Right ventricle myocardium inferior (tissue), 1 donor: ENCODE results near the gene CDPF1. TPM values are rescaled to one million over a fixed set of nuclear protein-coding genes. Genes with fewer than 3 reads are reported as not detected.
A peak's percentile ranks its signal among the peaks of the same experiment; 100 is the strongest.
"Not testable (repeated sequence)": the region's sequence is repeated elsewhere in the genome, so short reads cannot be mapped to it uniquely, and the experiment has no call there.

Experiments used
- ATAC-seq: fragments of 200-7000 bp; cut with Tn5 transposase; one replicate; pipeline ENCODE4 v1.9.1; 2020; ENCODE audit warnings: mild to moderate bottlenecking, moderate library complexity
- DNase-seq: peaks from one replicate; pipeline ENCODE4 v3.0.0; 2021; ENCODE audit errors: missing footprints
- intact Hi-C: fragments of 100-400 bp; cut with DNase I; formaldehyde crosslinking; loops from one replicate; pipeline ENCODE4 v1.11.0; 2022
- total RNA-seq: library from RNA; stranded (reverse); fragmentation: NEBNext Ultra II Directional; extraction: Animal tissue kit (Norgen Biotek cat#: 25700); gene quantifications from one replicate; pipeline ENCODE4 v1.2.1, GENCODE V29; 2021
- donor health status: DM: no; HTN: yes; CAD: no; lungs with severe emphysema.

Gene CDPF1
- total RNA-seq, 1 donor from 2014 or later, result 6.2 TPM

DNA sequence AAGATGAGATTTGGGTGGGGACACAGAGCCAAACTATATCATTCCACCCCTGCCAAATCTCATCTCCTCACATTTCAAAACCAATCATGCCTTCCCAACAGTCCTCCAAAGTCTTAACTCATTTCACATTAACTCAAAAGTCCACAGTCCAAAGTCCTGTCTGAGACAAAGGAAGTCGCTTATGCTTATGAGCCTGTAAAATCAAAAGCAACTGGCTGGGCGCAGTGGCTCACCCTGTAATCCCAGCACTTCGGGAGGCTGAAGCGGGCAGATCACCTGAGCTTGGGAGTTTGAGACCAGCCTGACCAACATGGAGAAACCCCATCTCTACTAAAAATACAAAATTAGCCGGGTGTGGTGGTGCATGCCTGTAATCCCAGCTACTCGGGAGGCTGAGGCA, 14.4 kb upstream of the CDPF1 start:
- intact Hi-C loops, DNase-seq, ATAC-seq: not testable (repeated sequence)

DNA sequence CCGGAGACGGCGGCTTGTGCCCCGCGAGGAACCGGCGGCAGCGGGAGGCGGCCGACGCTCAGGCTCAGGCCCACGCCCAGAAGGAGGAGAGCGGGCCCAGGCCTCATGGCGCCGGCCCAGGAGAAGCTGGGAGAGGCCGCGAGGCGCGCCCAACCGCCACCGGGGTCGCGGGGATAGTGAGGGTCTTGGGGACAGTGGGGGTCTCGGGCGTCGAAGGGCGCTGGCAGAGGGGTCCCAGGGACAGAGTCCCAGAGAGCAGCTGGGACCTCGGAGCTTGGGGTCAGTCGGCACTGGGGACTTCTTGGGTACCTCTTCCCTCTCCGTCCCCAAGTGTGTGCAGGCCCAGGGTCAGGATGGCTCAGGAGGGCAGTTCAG, 13.1 kb upstream of the CDPF1 start, which contains the start of gene PKDREJ:
Gene PKDREJ (minus strand): TSS at position 128 of the 375 bp plus-strand sequence. CDS start 21 bp downstream, at position 107.
- intact Hi-C loops, result no loop called here
- DNase-seq, result no peak
- ATAC-seq, result no peak

DNA sequence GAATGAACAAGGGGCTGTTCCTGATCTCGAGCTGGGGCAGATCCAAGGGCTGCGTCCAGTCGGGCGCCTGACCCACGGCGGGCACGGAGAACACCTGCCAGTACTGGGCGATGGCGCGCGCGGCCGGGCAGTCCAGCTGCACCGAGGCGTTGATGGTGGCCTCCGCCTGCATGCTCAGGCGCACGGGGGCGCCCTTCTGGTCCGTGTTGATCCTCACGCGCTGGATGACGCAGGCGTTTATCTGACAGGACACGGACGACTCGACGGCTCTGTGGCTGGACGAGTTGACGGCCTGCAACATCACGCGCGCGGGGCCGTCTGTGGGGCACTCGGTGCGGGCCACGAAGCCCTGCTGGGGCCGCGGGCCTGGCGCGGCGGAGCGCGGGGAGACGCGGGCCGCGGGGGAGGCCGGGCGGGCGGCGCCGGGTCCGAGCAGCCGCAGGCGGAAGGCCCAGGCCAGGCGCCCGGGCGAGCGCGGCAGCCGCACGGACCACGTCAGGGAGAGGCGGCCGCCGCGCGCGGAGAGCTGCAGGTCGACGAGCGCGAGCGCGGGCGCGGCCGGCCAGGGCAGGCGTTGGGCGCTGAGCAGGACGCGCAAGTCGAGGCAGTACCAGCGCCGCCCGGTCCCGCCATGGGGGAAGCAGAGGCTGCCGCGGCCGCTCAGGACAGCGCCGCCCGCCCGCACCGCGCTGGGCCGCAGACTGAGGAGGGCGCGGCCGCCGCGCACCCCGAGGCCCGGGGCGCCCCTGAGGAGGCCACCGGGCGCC, 12.5 kb upstream of the CDPF1 start:
- ATAC-seq, result peak; percentile 54
- peak; percentile 90 for DNase-seq
- intact Hi-C loops, result no loop called here

DNA sequence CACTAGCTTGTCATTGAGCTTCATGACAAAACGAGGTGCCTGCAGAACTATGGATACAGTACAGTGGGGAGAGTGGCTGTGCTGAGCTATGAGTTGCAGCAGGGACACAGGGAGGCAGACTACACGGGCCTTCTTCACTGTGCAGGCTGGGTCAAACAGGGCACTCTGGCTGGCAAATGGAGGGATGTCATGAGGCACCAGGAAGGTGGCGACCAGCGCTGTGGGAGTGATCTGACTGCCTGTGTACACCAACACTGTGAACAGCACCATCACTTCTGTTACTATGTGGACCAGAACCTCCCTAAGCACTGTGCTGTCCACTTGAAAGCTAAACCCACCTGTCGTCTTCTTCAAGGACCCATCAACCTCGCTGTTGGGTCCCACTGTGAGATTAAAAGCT, 9.9 kb upstream of the CDPF1 start:
- DNase-seq (no peak), ATAC-seq (no peak)
- intact Hi-C loops, result no loop called here

DNA sequence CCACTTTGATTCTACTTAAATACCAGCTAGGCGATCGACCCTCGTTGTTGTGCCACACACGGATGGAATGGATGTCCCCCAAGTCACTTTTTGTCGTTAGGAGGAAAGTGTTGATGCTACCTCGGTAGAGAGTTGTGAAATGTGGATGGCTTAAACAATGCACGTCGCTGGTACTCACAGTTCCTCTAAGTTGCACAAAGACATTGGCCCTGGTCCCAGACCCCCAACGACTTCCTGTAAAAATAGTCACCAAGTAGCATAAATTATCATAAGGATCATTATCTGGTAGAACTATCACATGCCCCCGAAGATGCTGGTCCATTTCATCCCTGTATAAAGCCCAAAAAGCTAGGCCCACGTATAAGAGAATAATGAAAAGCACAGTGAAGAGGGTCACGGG, 9.3 kb upstream of the CDPF1 start:
- intact Hi-C loops, result no loop called here
- DNase-seq (no peak), ATAC-seq (no peak)

DNA sequence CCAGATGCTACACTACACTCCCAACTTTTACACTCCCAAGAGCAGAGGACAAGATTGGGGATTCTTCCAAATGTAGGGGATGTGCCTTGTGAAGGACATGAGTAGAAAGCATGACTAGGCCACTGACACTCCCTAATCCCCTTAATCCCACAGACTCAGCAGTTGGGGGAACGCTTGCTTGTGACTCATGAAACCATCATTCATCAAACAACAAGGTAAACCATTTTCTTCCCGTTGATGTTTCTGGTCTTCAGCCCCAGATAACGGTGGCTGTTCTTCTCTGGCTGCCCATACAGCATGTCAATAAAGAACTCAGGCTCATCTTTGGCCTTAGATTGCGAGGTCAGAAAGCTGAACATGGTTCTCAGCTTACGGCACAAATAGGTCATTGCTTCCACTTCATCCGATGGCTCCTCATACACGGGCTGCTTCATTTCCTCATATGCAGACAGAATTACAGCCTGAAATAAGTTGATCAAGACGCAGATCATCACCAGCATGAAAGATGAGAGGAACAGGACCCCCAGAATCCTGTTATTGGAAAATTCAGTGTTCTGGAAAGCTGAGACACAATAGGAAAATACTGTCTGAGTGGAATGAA, 6.4 kb upstream of the CDPF1 start:
- DNase-seq (no peak), ATAC-seq (no peak)
- intact Hi-C loops, result no loop called here

DNA sequence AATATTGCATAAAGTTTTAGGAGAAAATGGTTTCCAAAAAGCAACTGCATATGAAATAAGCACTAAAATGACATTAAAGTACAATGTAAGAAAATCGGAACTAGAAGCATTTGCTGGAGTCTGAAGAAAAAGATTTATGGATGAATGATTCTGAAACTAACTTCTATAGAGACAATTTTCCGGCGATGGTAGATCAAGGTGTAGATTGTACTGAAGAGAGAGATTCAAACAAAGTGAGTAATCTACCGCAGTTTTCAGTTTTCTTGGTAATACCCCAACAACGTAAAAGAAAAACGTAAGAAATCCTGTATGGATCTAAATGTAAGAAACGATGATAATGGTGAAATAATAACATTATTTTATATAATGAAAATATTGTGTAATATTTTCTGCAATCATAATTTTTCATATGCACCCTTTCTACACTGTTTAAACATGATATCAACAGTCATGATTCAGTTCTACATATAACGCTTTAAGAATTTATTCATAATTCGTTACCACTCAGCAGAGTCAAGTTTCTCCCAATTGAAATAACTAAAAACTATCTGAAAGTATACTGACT, 1.8 kb upstream of the CDPF1 start:
- DNase-seq (no peak), ATAC-seq (no peak)
- intact Hi-C loops, result no loop called here

DNA sequence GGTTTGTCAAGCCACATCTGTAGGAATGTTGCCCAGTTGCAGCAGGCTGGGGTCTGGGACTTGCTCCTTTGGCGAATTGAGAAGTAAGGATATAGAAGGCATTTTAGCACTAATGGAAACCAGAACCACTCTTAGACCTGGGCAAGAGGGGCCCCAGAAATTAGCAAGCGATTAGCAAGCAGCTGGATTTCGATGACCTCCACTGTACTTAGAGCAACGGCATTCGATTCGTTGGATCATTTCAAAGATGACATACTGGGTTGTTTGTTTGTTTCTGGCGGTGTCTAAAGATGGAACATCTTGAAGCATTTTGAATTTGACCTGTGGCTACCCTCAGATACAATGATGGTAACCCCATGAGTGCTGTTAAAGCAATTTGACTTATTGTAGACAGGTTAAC, 1.2 kb upstream of the CDPF1 start:
- intact Hi-C loops, result no loop called here
- no peak for ATAC-seq
- no peak for DNase-seq

DNA sequence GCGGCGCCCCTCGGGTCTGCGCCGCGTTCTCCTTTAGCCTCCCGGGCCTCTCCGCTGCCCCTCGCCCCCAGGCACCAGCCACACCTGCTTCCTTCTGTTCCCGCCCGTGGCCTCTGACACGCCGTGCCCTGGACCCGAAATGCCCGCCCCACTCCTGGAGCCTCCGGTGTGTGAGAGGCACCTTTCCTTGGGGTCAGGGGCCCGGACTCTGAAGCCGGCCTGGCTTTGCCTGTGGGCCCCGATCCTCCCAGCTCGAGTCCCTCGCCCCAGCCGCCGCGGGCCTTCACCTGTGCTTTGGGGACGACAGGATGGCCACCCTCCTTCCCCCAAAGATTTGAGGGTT, 661 bp upstream of the CDPF1 start:
- DNase-seq (no peak), ATAC-seq (peak; percentile 2)
- intact Hi-C loops, result loop anchor here (1.0 kb wide), 1 partner anchor 17 kb away; no protein-coding TSS in a partner anchor

DNA sequence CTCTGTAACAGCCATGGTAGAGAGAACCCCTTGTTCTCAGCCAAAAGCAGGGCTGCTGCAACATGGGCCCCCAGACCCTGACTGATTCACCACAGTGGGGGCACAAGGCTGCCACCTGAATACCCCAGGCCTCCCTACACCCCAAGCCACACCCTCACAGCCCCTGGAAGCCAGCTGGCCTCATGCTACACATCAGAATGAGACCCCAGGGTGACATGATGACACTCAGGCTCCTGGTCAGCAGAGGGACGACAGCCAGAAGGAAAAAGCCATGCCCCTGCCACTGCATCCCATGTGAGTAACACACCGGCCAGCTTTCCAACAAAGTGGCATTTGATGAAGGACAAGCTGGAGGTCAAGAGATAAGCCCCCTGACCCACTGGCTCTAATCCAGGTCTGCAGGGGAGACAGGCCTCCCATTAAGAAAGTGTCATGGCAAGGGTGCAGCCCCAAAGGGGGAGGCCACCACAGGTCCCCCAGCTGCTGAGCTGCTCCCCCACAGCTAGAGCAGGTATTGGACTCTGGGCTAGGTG, 2.6 kb downstream of the CDPF1 start:
- no peak for DNase-seq
- intact Hi-C loops, result loop anchor here (10.0 kb wide), 1 partner anchor 93 kb away; the partner anchor contains the start of gene PPARA
- ATAC-seq, result no peak

DNA sequence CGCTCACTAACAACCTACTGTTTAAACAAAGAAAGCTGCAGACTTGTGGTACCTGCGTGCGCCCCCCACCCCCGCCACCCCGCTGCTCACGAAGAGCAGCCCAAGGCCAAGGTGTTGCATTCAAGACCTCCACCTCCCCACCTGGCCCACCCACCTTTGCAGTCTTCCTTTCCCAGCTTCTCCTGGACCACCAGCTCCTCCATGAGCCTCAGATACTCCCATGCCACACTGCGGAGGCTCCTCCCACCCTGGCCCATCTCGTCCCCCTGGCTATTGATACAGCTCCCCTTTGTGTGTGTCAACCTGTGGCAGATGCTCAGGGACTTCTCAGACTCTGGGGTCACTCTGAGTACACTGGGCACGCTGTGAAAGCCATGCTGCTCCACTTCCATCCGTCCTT, 3.9 kb downstream of the CDPF1 start:
- no peak for DNase-seq
- intact Hi-C loops, result loop anchor here (10.0 kb wide), 1 partner anchor 91 kb away; the partner anchor contains the start of gene PPARA
- no peak for ATAC-seq

DNA sequence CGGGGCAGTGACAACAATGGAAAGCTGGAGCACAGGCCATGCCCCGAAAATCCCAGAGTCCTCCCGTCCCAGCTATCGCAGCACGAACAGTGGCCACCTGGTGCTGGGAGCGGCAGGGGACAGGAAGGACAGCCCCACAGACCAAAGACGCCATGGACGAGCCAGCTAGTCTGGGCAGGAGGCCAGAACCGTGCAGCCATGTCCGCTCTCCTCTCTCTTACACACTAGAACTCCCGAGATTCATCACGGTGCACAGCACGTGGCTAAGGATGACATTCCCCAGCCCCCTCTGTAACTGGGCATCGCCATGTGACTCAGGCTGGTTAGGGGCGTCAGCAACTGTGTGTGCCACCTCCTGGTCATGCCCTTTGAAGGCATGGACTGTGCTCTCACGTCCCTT, 4.6 kb downstream of the CDPF1 start:
- intact Hi-C loops, result loop anchor here (10.0 kb wide), 1 partner anchor 91 kb away; the partner anchor contains the start of gene PPARA
- DNase-seq (peak; percentile 78), ATAC-seq (peak; percentile 47)

DNA sequence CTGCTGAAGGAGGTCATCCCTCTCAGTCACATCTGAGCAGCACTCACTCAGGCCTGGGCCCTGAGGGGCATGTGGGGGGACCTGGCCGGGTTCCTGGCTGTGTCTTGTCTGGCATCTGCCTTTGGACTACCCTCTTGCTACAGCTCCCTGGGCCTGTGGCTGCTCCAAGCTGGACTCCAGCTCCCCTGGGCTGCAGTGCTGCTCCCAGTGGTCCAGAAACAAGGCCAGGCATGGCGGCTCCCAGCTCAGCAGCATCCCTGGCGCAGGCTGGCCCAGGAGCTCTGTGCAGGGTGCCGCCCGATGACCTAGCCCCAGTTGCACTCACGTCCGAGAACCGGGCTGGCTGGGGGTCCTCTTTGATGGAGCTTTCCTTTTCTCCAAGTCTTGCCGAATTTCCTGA, 5.3 kb downstream of the CDPF1 start:
- DNase-seq, result no peak

DNA sequence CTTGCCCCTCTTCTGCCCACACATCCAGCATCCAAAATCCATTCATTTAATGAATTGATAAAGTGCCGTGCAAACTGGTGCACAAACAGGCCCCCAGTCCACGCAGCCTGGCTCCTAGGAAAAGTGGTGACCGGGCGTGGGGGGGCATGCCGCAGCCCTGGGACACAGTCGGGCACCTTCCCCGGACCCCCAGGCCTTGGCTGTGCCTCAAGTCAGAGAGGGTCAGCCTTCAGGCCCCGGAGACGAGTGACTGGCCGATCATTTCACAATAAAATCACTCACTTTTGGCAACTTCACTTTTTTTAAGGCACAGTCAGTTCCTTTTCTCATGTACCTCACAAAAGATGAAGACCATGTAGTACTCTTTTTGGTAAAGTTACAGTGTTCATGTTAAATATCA, 8.0 kb downstream of the CDPF1 start:
- ATAC-seq (no peak), DNase-seq (no peak)
- intact Hi-C loops, result loop anchor here (5.0 to 10.0 kb wide), 2 partner anchors 45 to 87 kb away; partner anchors contain the start of gene PPARA

More for the DNA sequence above, 5.3 kb downstream of the CDPF1 start:
- no peak for ATAC-seq
- intact Hi-C loops, result loop anchor here (5.0 to 10.0 kb wide), 2 partner anchors 47 to 90 kb away; partner anchors contain the start of gene PPARA

DNA sequence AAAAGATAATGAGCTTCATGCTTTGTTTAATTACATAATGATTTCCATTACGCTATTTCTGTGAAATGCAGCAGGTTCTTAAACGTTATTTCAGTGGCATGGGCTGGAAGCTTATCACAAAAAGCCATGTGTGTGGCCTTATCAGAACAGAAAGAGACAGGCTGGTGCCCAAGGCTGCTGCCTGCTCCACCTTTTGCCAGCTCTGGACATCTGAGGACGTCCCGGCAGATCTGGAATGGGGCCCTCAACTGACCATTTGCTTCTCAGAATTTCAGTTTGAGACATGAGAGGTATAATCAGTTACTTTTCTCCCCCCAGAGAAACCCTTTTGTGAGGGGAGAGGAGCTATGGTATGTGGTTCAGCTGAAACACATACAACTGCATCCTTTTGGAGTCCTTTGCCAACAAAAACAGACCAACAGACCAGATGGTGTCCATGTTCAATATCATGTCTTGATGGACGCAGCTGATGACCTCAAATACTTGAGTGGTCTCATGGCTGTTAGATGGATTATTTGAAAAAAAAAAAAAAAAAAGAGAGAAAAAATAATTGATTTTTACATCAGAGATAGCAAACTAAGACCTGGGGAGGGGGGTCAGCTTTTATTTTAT, 8.6 kb downstream of the CDPF1 start:
- DNase-seq (no peak), ATAC-seq (no peak)
- intact Hi-C loops, result loop anchor here (5.0 to 10.0 kb wide), 2 partner anchors 44 to 87 kb away; partner anchors contain the start of gene PPARA

DNA sequence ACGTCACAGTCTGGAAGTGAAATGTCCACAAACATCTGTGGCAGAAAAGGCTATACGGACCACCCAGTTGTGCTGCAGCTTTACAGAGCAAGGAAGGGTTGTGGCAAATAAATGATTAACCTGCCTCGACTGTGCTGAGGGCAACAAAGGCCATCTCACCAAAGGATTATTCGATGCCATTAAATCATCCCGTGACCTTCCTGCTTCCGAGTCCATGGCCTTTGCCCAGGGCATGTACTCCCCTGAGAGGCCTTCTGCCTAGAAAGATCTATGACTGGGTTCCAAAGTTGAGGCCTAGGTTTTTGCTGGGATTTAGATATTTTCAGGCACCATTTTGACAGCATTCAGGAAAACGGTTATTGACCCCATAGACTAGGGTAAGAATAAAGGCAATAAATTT, 9.2 kb downstream of the CDPF1 start:
- ATAC-seq (no peak), DNase-seq (no peak)
- intact Hi-C loops, result loop anchor here (5.0 to 10.0 kb wide), 2 partner anchors 44 to 86 kb away; partner anchors contain the start of gene PPARA

DNA sequence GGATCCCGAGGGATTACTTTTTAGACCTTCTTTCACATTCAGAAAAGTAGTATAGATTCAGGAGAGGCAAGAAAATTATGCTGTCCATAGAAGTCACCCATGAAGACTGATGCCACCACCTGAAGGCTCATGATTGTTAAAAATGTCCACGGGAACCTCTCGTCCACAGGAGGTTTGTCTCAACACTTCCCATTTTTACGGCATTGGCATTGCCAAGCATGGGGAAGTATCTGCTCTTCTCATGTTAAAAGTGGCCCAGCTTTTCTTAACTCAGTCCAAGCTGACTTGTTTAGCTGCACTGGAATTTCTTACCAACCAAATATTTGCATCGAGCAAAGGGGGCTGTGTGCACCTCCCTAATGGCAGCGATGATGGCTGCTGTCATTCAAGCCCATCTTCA, 9.6 kb downstream of the CDPF1 start:
- DNase-seq (no peak), ATAC-seq (no peak)
- intact Hi-C loops, result loop anchor here (5.0 to 10.0 kb wide), 2 partner anchors 43 to 86 kb away; partner anchors contain the start of gene PPARA

DNA sequence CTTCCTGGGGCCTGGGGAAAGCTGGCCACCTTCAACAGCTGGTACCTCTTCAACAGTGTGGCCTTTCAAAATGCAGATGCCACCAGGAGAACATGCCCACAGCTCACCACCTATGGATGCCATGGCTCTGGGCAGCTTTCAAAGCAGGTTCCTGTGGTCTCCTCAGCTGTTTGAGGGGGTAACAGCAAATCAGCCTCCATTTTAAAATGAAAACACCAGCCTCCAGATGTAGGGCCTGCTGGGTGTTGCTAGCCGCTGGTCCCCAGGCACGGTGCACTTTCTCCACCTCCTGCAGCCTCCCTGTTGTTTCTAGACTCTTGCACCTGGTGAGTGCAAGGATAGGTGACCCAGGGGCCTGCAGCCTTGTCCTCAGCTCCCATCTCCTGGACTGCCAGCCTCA, 10.0 kb downstream of the CDPF1 start:
- intact Hi-C loops, result loop anchor here (5.0 to 10.0 kb wide), 2 partner anchors 43 to 85 kb away; partner anchors contain the start of gene PPARA
- ATAC-seq (no peak), DNase-seq (no peak)
